Amygdala (tissue), 56 donors: ENCODE measurements around the gene USP6NL.

ENCODE experiments used
- DNase-seq, 56 donors: peaks; one replicate each; lab custom pipeline; 2025; lab: John Stamatoyannopoulos, UW

The USP6NL gene

DNA sequence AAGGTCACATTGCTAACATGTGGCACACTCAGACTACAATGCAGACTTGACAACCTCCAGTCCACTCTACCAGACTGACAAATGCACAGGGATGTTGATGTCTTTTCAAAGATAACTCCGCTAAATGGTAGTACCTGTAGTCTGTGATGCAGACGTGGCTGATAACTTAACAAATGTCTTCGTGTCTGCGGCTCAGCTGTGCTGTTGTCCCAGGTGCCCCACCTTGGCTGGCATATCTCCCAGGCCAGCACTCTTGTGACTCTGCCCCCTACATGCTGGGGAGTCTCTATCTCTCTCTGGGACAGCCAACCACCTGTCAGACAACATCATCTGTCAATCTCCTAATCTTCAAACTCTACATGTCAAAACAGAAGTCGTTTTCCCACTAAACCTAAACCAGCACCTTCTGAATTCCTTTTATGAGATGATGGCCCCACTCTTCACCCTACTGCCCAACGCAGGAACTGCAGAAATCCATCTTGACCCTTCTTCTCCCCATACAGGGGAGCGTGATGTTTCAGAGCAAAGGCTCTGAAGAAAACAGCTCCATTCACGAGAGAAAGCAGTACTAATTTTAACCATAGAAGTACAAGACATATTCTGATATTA, 156.4 kb downstream of the USP6NL start:
- no peak for DNase-seq

DNA sequence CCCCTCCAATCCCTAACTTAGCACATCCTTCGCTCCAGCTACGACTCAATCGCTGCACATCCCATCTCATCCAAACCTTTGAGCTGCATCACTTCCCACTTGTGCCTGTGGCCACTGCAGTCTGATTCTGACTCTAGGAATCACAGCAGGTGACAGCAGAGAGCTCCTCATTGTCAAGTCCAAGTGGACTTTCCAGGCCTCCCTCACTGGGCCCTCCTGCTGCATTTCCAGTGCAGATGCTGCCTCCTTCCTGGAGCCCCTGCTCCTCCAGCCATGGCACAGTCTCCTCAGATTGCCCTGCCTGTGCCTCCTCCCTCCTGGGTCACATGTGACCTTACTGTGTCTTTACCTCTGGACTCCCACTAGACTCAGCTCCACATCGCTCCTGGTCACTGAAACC, 157.3 kb downstream of the USP6NL start:
- DNase-seq: no peak

DNA sequence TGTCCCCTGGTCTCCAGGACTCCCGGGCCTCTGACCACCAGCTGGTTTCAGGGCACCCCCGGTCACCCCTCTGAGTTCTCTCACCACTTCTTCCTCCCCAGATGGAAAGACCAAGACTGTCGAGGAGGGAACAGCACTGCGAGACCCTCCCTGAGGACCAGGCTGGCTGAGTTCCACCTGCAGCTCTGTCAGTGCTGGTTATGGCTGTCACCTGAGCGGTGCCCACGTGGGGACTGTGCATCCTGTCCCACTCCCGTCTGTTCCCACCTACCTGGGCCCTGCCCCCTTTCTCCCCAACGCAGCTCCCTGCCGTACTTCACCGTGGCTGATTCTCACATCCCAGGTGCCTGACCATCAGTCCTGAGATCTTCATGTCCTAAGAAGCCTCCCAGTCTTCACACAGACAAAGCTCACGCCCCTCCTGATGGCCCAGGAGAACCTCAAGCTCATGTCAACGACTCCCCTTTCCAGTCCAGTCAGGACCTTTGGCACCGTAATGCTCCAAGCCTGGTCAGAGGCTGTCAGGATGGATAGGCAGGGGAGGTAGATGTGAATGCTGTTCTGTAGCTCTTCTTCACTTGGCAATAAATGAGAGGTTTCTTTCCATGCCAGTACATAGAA, 159.7 kb downstream of the USP6NL start:
- no peak for DNase-seq

DNA sequence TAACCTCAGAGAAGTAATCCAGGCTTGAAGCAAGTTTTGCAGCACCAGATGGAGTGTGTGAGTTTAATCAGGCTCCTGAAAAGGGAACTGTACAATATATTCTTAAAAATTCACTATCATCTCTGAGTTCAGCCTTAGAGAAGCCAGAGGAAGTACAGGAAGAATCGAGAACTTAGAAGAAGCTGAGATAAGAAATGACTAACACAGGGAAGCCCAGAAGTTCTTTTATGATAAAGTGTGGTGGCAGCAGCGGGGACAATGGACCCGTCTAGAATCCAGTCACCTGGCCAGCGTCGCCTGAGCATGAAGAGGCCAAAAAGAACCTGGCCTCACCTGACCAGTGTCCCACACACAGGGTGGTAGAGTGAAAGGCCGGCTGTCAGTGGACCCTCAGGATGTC, 161.0 kb downstream of the USP6NL start:
- DNase-seq: no peak

DNA sequence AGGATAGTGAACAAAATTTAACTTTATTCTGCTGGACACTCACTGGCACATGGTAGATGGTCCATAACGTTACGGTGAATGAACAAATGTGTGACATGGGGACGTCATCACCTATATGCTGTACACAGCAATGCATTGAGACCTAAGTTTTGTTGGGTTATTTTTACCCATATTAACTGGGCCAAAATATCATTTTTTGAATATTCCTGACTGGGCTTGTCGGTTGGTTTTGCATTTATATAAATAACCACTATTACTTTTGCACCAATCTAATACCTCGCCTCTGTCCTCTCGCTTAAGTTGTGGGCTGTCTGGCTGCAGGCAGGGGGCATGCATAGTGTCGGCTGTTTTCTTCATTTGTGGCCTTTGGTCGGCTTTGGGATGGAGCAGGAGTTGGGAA, 161.7 kb downstream of the USP6NL start:
- no peak for DNase-seq

DNA sequence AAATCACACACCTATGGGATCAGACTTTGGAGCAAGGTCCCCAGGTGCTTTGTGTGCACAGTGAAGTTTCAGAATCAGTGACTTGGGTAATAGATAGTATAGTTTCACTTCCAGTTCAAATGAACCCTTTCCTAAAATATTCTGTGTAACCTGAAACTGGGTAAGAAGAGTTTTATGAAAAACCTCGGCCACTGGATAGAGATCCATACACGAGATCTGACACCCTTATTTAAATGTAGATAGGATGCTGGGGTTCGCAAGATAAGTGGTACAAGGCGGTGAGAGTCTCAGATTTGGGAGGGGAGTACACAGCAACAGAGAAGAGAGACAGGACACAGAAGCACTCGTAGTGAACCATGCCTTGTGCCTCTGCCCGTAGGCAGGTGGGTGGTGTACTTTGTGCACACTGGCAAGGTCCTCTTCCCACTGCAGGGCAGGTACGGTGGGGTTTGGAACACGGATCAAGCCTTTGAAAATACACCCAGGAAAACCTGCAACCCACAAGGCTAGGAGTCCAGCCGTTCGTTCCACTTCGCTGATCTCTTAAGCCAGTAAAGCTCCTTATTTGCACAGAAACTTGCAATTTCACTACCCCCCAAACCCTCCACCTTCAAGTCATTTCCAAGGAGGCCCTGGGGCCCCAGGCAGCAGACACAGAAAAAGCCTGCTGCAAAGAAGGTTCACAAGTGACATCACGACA, 162.8 kb downstream of the USP6NL start:
- no peak for DNase-seq

DNA sequence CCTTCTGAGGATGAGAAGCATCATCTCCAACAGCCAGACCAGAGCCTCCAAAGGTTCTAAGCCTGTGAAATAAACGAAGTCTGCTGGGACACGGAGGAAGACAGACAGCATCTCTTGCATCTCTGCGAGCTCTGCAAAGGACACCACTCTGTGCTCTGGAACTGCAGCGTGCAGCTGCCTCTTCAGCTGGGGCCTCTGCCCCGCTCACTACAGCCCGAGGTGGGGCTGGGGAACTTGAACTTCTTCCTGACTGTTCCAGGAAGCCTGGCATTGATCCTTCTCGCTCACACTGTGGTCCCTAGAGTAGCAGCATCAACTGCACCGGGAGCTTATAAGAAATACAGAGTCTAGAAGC, 163.3 kb downstream of the USP6NL start:
- no peak for DNase-seq

DNA sequence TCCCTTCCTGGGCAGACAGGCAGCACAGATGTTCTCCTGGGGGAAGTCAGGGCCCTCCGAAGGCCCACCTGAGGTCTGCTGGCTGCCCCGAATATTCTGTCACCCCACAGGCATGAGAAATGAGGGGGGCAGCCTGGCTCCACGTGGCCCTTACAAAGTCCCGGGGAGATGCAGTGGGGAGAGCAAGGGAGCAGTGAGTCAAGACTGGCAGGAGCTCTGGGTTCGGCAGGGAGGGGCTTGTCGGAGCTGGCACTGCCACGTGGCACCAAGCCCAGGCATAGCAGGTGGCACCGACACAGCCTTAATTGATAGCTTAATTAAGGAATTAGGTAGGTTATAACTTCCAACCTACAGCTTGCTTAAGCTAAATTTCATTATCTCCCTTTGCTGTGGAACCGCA, 163.9 kb downstream of the USP6NL start:
- DNase-seq: peak in 6 of 56 donors; percentile 3 to 20 (median 12)

DNA sequence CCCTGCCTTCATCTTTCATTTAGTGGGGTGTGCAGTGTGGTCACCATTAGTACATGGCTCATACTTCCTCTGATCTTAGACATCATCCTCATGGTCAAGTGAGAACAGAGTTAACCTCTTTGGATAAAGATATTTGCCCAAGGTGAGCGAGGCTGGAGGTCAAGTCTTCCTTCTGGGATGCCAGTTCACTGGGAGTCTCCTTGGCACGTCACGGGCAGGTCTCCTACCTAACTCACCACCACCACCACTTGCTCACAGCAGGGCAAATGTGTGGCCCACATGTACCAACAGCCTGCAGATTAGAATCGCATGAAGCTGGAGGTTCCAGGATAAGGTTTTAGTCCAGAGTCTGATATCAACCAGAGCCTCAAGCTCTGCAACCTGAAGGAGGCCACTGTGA, 164.6 kb downstream of the USP6NL start:
- no peak for DNase-seq

DNA sequence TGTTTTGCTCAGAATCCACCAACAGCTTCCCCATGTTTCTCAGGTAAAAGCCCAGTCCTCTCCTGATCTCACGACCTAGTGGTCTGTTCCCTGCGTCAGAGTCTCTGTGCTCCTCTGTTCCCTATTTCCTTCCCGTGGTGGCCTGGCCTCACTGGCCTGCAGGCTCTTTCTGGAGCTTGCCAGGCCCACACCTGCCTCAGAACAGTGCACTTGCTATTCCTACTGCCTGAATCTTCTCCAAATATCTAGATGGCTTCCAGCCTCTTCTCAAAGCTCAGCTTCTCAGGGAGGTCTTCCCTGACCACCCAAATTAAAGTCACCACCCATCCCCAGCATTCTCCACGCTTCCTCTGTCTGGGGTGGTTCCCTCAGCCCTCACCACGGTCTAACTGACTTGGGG, 165.3 kb downstream of the USP6NL start:
- DNase-seq: no peak

DNA sequence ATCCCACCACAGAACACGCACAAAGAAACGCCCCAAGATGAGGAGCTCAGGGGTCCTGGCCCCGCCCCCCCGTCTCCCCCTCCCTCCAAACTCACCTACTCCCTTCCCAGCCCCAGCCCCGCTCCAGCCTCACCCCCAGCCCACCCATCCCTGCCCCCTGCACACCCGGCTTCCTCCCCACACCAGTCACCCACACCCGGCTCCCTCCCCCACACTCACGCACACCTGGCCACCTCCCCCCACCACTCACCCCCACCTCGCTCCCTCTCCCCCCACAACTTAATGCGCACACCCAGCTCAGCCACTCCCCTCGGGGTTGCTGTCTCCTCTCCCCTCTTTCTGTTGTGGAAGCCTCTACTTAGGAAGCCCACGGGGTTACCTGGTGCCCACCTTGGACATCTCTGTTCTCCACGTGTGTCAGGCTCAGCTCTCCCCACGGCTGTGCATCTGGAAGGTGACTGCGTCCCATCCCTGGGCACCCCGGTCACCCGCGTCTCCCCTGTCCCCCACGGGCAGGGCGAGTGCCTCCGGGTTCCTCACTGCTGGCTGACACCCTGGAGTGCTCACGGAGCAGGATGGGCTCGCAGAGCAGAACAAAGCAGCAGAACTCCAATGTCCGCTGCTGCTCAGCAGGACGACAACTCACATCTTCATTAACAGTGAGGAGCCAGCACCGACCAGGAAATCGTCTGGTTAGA, 166.8 kb downstream of the USP6NL start:
- DNase-seq: no peak

DNA sequence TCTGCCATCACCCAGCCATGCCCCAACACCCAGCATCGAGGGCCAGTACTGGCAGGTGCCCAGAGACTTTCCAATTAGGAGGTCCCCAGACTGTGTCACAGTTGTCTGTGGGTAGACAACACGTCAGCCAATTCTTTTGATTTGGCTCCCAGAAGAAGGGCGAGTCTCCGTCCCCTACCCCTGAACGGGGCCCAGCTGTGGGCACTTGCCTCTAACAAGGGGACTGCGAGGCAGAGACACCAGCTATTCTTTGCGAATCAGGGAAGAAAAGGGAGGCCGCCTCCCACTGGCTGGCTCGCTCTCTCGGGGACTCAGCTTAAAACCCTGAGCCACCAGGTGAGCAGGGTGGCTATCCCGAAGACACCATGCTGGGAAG, 167.3 kb downstream of the USP6NL start:
- DNase-seq: no peak

DNA sequence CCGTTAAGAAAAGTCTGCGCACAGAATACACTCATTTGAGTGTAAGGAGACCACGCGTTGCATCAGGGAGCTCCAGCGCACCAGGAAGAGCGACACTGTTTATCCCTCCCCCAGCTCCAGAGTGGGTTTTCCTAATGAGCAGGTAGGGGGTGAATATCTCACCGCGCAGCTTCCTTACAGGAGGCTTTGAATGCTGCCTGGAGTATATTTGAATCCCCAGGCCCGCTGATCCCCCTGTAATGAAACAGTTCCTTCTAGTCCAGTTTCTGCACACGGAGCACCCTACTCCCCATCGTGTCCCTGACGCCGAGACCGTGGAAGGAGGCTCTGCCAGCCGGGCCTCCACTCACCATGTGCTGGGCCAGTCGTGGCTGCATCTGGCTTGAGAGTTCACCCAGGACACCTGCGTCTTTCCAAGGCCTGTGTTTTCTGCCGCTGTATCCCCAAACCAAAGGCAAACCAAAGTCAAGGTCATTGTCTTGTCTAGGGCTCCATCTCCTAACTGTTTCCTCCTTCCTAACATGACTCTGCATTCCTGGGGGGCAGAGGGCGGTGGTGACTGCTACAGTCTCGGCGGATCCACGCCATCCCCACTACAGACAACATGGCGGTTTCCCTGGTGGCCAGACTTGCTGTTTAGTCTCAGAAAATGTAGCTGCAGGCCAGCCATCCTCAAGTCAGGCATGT, 167.8 kb downstream of the USP6NL start:
- no peak for DNase-seq

DNA sequence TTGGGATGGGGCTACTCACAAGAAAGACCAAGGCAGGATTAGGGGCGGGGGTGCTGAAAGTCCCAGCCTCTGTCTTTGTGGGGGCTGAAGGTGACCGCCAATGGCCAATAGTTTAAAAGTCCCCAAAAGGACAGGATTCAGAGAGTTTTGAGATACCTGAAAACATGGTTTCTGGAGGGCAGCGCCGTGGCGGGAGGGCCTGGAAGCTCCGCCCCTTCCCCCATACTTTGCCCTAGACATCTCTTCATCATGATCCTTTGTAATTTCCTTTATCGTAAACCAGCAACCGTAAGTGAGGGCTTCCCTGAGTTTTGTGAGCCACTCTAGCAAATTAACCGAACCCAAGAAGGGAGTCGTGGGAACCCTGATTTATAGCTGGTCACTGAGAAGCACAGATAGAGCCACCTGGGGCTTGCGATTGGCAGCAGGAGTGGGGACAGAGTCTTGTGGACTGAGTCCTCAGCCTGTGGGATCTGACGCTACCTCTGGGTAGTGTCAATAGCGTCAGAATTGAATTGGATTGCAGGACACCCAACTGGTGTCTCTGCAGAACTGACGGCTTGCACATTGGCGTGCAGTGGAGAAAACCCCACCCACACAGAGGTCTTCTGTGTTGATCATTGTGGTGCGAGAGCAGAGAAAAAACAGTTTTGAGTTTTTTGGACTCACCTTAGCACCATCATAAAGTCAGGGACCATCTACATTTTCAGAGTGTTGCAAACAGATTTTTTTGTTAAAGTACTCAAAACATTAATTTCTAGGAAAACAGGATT, 169.3 kb downstream of the USP6NL start:
- no peak for DNase-seq

DNA sequence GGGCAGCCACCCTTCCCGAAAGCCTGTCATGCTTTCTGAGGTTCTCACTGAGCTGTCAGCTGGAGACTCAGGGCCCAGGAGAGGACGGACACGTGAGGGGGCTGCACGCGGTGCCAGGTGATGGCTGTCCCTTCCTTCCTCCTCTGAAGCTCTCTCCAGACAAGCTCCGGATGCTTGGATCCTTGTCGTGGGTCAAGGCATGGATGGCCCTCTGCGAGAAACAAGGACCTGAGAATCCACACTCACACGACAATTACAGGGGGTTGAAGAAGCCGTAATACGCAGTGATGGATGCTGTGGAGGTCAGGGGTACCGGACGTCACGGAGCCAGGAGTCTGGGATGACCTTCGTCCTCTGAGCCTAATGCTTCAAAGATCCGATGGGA, 170.3 kb downstream of the USP6NL start:
- DNase-seq: no peak

DNA sequence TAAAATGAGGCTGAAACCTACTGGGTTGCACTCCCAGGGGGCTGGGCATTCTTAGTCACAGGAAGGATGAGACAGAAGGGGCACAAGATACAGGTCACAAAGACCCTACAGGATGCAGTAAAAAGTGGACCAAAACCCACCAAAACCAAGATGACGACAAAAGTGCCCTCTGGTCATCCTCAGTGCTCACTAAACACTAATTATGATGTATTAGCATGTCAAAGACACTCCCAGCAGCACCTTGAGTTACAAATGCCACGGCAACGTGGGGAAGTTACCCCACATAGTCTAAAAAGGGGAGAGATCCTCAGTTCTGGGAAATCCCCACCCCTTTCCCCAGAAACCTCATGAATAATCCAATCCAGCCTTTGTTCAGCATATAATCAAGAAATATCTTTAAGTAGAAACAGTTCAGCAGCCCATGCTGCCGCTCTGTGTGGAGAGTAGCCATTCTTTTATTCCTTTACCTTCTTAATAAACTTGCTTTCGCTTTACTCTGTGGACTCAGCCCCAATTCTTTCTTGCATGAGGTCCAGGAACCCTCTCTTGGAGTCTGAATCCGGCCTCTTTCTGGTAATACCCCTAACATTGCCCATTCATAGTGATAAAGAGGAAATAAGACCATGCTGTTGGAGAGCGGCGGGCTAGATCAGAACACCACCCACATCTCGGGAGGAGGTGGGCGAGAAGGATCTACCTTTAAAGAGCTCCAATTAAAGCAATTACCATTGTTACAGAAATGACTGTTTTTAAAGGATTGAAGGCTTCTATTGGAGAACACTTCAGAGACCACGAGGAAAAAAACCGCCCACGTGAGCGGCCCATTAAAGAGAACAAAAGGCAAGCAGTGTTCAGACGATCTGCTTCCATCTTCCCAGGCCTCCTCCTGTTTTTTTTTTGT, 170.9 kb downstream of the USP6NL start:
- peak in 1 of 56 donors; percentile 12 for DNase-seq

DNA sequence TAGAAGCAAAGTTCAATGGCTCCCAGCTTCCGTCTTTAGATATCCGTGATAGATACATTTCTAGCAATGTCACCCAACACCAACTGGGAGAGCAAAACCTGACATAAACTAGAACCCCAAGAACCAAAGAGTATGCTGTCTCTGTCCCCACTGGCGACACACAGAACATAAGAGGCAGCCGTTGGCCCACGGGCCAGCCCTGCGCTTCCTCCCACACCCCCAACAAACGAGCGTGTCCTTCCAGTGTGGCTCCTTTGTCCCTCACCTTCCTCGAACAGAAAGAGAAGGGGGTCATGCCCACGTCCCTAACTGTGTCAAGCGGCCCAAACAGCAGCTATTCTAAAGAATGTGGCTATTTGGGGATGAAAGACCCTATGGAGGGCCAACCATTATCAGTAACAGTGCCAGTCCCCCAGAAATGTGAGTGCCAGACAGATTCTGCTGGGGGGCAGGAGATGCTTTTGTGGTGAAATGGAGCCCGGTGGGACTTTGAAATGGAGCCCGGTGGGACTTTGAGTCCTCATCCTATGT, 171.9 kb downstream of the USP6NL start:
- DNase-seq: no peak

DNA sequence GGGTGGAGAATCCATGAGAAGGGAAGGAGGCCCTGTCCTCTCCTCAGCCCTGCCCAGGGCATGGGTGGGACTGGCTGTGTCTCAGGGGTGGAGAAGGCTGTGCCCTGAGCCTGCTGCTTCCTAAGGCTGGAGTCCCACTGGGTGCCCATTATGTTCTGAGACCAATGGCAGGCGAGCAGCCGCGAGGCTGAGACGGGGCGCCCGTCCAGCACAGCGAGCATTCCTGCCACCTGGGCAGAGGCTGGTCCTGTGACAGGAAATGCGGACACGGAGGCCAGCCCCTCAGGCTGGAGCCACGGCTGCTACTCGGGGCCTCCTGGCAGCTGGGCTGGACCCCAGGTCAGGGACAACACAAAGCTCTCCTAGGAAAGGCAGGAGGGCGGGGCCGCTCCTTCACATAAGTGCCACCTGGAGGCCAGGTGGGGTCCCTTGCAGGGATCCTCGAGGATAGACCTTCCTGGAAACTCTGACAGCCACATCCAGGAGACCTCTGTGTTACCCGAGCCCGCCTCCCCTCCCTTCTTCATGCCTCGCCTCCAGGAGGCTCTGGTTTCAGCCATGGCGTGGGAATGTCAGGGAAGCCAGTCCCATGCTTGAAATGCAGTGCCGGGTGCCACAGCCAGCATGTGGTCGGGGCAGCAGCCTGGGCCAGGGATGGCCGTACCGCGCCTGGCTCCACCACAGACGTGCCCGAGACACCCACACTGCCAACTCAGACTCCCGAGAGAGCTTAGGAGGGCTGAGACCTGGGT, 173.9 kb downstream of the USP6NL start:
- DNase-seq: no peak
